Lung microvascular endothelial cell (primary cell): ENCODE measurements around the gene ANKRD29. TPM values are rescaled to one million over a fixed set of nuclear protein-coding genes. Genes with fewer than 3 reads are reported as not detected.
A peak's percentile ranks its signal among the peaks of the same experiment; 100 is the strongest.
"Not testable (repeated sequence)": the region's sequence is repeated elsewhere in the genome, so short reads cannot be mapped to it uniquely, and the experiment has no call there.

Experiments
- DNase-seq, 2 donors: peaks; one replicate each; pipeline versions ENCODE4 v3.0.0 to v3.0.0-alpha.2; 2010; ENCODE audit warnings: low read depth in 2 of 2
- total RNA-seq: library from RNA; depleted of rRNA; stranded (reverse); fragments of >200 nt; gene quantifications from 2 replicates; pipeline ENCODE4 v1.2.1, GENCODE V29; 2014

ANKRD29 gene
- total RNA-seq, 1 donor from 2014 or later = 0.79 TPM

DNA sequence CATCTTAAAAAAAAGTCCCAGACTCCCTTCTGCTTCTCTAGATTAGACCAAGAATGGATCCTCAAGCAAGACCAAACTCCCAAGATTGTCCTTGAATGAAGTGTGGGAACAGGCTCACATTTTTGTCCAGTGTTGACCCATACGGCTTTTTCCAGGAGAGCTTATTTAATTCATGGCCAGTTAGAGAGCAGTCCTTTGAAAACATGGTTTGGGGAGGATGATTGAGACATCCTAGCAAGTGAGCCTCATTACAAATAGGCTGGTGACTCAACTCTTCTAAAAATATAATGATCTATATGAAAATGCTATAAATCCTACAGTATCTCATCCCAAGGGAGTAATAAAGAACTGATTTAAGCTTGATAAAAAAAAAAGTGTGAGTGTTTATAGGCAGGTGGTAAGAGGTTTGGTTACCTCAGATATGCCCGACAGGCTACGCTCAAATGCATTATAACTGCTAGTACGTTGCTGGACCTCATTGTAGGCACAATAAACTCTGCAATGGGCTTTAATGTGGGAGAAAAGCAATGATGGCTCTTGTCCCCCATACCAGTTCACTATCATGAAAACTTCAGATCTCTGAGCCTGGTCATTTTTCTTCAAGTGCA, 17.0 kb downstream of the ANKRD29 start:
- no peak for DNase-seq

DNA sequence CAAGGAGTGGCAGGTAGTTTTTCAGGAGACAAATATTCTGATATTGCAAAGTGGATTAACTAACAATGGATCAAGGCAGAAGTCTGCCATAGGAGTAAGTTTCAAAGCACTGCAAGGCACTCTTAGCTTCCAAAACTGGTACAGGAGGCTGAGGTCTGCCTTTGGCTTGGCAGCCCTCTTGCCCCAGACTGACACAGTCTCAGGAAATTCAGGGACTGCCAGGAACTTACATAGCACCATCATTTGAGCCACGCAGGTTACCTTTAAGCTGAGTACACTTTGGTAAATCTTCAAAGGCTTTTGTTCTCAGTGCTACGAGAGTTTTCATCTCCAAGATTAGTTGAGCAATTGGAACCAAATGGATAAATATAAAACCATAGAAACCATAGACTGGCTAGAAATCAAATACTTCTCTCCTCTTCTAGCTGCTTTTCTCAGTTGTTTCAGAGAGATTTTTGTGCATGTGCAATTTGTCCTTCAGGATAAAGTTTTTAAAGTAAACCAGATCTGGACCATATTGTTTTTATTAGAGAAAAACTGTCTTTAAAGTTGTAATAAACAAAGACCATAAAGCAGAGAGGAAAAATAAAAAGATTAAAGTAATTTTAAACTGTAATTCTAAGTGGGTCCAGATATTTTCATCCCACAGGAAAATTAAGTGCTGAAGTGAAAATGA, 18.8 kb downstream of the ANKRD29 start:
- no peak for DNase-seq

GRCh38 chr18:23641937-23642666, 20.6 kb downstream of the ANKRD29 start:
- DNase-seq = no peak

- DNase-seq = no peak
Measured at GRCh38 chr18:23641143-23641720, 21.5 kb downstream of the ANKRD29 start.

DNA sequence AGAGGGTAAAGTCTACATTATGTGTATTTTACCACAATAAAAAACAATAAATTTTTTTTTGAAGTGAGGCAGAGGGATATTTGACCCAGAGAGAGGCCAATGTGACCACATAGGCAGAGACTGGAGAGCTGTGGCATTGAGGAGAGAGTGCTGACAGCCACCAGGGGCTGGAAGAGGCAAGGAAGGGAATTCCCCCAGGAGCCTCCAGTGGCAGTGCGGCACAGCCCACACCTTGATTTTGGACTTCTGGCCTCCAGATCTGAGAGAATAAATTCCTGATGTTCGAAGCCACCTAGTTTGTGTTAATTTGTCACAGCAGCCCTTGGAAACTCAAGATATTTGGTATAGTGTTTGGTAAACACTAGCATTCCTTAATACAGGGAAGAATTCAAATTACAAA, 22.7 kb downstream of the ANKRD29 start:
- DNase-seq = no peak

- DNase-seq = not testable (repeated sequence)
Measured at GRCh38 chr18:23636433-23636832, 26.3 kb downstream of the ANKRD29 start.

DNA sequence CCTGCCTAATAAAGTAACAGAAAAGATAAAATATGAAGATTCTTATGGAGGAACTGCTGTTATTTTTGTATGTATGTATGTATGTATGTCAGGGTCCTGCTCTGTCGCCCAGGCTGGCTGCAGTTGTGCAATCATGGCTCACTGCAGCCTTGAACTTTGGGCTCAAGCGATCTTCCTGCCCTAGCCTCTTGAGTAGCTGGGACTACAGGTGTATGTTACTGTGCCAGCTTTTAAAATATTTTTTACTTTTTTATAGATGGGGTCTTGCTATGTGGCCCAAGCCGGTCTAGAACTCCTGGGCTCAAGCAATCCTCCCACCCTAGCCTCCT, 26.7 kb downstream of the ANKRD29 start:
- no peak for DNase-seq

- no peak for DNase-seq
Measured at GRCh38 chr18:23635283-23636070, 27.2 kb downstream of the ANKRD29 start.

- no peak for DNase-seq
Measured at GRCh38 chr18:23634692-23635091, 28.0 kb downstream of the ANKRD29 start.

DNA sequence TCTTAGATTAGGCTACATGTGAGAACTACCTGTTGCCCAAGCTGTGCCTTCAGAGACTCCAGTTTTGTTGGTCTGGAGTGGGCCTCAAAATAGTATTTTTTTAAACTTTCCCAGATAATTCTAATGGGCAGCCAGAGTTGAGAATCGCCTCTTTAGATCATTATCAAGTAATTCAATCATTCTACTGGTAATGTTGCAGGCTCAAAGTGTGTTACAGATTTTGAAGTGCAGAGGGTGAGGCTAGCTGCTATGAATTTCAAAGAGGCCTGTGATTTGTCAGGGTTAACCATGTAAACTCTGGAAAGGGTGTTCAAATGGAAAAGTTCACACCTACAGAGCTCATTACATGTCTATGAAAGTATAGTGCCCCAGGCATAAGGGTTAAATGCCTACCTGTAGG, 30.1 kb downstream of the ANKRD29 start:
- DNase-seq = no peak

- DNase-seq = no peak
Measured at GRCh38 chr18:23631746-23632145, 31.0 kb downstream of the ANKRD29 start.

DNA sequence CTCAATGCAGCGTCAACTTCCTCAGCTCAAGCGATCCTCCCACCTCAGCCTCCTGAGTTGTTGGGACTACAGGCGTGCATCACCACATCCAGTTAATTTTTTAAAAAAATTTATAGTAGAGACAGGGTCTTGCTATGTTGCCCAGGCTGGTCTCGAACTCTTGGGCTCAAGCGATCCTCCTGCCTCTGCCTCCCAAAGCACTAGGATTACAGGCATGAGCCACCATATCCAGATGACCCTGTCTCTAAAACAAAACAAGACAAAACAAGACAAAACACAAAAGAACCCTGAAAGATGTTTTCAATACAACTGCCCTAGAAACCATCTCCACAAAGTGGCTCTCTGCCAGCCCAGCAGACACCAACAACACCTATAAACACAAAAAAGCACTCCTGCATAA, 31.4 kb downstream of the ANKRD29 start:
- no peak for DNase-seq

DNA sequence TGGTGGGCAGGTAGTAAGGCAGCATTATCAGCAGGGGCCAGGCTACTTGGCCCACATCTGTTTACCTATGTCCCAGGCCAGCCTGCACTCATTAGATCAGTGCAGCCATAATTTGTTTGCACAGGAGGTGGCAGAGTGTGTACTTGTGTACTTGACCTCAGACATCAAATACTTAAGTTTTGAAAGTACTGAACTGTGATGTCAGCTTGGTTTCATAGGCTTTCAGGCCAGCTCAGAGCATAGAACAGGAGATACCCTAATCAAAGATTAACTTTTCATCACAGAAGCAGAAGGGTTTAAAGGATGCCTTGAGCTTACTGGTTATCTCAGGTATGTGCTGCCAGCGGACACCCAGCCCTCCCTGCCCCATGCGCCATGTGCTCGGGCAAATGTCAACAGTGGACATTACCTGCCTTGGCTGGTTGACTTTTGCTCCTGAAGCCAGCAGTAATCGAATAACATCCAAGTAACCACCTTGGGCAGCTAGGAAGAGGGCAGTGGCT, 33.2 kb downstream of the ANKRD29 start:
- DNase-seq = no peak

GRCh38 chr18:23627970-23628369, 34.7 kb downstream of the ANKRD29 start:
- no peak for DNase-seq

GRCh38 chr18:23627321-23627720, 35.4 kb downstream of the ANKRD29 start:
- peak; percentile 24 to 78 for DNase-seq

DNA sequence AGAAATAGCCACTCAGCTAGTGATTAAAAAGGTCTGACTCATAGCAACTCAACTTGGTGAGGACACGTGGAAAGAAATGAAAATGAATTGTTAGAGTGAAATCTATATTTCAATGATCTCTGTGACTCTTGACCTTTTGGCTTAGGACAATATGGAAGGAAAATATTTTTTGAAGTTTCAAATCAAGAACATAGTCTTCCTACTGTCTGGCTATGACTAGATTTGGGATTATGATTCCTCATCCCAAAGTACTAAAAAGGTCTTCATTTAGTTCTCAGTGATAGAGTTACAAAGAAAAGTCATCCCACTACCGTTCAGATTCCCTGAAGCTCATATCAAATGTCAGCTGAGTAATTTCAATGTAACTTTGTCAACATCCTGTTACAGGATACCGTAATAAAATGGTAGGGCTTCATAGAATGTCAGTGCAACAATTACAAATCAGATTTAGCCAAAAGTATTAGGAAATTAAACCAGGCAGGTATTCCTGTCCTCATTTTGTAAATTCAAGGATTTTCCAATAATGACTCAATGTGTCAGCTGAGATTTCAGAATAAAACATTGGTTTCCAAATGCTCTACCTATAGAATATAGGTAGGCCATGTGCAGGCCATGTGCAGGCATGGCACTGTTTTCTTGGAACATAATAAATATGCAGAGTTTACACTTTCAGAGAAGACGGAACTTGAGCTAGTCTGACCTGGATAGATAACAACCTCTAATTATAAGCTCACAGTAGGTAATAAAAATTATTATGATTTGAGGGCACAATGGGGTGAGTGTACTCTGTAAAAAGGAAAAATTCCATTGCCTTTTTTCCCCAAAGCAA, 36.0 kb downstream of the ANKRD29 start:
- DNase-seq = peak; percentile 62 to 63

DNA sequence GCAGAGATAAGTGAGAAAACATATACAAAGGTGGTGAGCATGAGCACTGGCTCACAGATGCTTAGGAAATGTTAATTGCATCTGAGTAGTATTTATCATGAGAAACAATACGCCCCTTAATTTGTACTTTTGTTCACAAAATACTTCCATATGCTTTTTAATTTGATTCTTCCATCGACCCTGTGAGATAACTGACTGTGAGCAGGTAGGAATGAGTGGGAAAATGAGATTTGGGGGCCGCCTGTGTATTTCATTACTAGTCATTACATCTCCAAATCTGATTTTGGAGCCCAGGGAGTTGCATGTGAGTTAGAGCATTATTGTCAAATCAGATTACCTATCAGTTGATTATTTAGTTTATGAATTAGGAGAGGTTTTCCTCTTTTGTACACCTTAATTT, 39.7 kb downstream of the ANKRD29 start:
- no peak for DNase-seq

GRCh38 chr18:23619388-23619881, 43.3 kb downstream of the ANKRD29 start:
- DNase-seq = peak; percentile 26 to 30

- no peak for DNase-seq
Measured at GRCh38 chr18:23618862-23619387, 43.8 kb downstream of the ANKRD29 start.

GRCh38 chr18:23617412-23618014, 45.2 kb downstream of the ANKRD29 start:
- no peak for DNase-seq
